ENCODE data around the gene ATP5PO. TPM values are rescaled to one million over a fixed set of nuclear protein-coding genes. Genes with fewer than 3 reads are reported as not detected.
A peak's percentile ranks its signal among the peaks of the same experiment; 100 is the strongest.

The ATP5PO gene
- total RNA-seq, 2 donors from 2014 or later: 123 to 142 TPM

DNA sequence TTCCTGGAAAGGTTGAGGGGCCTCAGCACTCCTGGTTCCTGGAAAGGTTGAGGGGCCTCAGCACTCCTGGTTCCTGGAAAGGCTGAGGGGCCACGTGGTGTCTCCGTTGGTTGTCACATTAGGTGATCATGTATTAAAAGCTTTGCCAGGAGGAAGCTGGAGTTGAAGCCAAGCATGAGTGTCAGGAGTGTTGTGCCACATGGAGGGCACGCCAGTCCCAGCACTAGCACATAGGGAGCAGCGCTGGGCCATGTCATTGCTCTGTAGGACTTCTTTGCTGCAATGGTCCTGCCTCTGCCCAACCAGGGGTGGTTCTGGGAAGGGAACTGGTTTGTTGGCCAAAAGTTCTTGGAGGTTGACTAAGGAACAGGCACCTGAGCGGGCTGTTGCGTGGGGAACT lies 13.3 kb downstream of the ATP5PO start:
- no peaks in the 10 kb centered on the region for H3K4me1 Mint-ChIP-seq (ENCODE audit: low read depth in 2 of 2)
- no peak overlapping the region for H3K4me3 Mint-ChIP-seq
- H3K27ac Mint-ChIP-seq: no peak overlapping the region
- no peak for DNase-seq (ENCODE audit: low spot score)
- no peaks in the 10 kb centered on the region for H3K9me3 Mint-ChIP-seq
- H3K36me3 Mint-ChIP-seq: peaks cover 21% of the 10 kb centered on the region
- no peak for ATAC-seq
- no peaks in the 10 kb centered on the region for H3K27me3 Mint-ChIP-seq

- Mint-ChIP-seq H3K36me3 (peaks cover 14% of the 10 kb centered on the region), H3K9me3 (no peaks in the 10 kb centered on the region), H3K27me3 (no peaks in the 10 kb centered on the region), H3K4me3 (no peak overlapping the region), H3K4me1 (ENCODE audit: low read depth in 2 of 2) (no peaks in the 10 kb centered on the region), H3K27ac (no peak overlapping the region)
- no peak for DNase-seq (ENCODE audit: low spot score)
- ATAC-seq: no peak
Measured at GRCh38 chr21:33901412-33902288, 14.0 kb downstream of the ATP5PO start.

DNA sequence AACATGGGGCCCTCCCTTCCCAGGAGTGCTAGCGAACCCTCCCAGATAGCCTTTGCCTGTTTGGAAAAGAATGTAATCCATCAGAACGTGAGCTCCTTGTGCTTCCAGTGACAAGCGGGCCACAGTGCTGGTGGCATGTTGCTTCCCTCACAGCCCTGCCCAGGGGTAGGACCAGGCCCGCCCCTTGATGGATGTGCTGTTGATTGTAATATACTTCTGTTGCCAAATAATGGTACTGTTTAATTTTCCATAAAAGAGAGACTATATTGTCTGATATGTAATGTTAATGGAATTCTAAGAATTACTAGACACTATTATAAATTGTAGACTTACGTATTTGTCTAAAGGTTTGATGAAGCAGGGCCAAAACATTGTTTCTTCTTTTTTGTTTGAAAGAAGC lies 16.4 kb downstream of the ATP5PO start:
- H3K4me1 Mint-ChIP-seq (ENCODE audit: low read depth in 2 of 2): peaks cover 11 to 12% of the 10 kb centered on the region in 2 donors
- H3K27me3 Mint-ChIP-seq: peaks cover 9 to 13% of the 10 kb centered on the region in 2 donors
- H3K27ac Mint-ChIP-seq: no peak overlapping the region
- H3K4me3 Mint-ChIP-seq: no peak overlapping the region
- no peak for ATAC-seq
- no peaks in the 10 kb centered on the region for H3K9me3 Mint-ChIP-seq
- peaks cover 6% of the 10 kb centered on the region for H3K36me3 Mint-ChIP-seq
- no peak for DNase-seq (ENCODE audit: low spot score)

DNA sequence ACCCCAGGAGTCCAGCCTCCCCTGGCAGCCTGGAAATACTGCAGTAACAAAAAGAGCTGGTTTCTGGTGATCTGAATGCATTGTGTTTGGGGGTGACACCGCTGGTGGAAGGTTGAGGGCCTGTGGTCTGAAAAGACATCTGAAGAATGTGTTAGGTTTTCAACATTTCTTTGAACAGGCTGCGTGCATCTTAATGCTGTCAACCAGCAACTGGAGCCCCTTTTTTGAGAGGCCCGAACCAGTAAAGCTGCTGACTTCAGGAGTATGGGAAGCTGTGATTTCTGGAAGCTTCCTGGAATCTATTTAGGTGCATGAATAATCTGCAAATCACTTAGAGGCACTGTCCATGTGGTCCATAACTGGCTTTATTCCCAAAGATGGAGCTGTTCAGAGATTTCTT lies 17.0 kb downstream of the ATP5PO start:
- Mint-ChIP-seq H3K36me3 (peaks cover 4% of the 10 kb centered on the region), H3K9me3 (no peaks in the 10 kb centered on the region), H3K27ac (no peak overlapping the region), H3K27me3 (peaks cover 9 to 13% of the 10 kb centered on the region in 2 donors), H3K4me1 (ENCODE audit: low read depth in 2 of 2) (peaks cover 11 to 12% of the 10 kb centered on the region in 2 donors), H3K4me3 (no peak overlapping the region)
- DNase-seq (ENCODE audit: low spot score) (no peak), ATAC-seq (no peak)

- H3K36me3 Mint-ChIP-seq: no peaks in the 10 kb centered on the region
Measured at GRCh38 chr21:33897739-33898138, 17.9 kb downstream of the ATP5PO start.

GRCh38 chr21:33897098-33897497 lies 18.5 kb downstream of the ATP5PO start:
- Mint-ChIP-seq H3K36me3 (no peaks in the 10 kb centered on the region), H3K4me1 (ENCODE audit: low read depth in 2 of 2) (peaks cover 11 to 12% of the 10 kb centered on the region in 2 donors), H3K4me3 (no peak overlapping the region), H3K9me3 (no peaks in the 10 kb centered on the region), H3K27ac (no peak overlapping the region), H3K27me3 (peaks cover 9 to 13% of the 10 kb centered on the region in 2 donors)
- no peak for DNase-seq (ENCODE audit: low spot score)
- no peak for ATAC-seq

More at GRCh38 chr21:33897739-33898138, 17.9 kb downstream of the ATP5PO start:
- no peak for ATAC-seq
- Mint-ChIP-seq H3K9me3 (no peaks in the 10 kb centered on the region), H3K27ac (no peak overlapping the region), H3K4me3 (no peak overlapping the region), H3K27me3 (peaks cover 9 to 13% of the 10 kb centered on the region in 2 donors), H3K4me1 (ENCODE audit: low read depth in 2 of 2) (peaks cover 11 to 12% of the 10 kb centered on the region in 2 donors)
- no peak for DNase-seq (ENCODE audit: low spot score)

GRCh38 chr21:33896691-33897090 lies 18.9 kb downstream of the ATP5PO start:
- H3K4me3 Mint-ChIP-seq: no peak overlapping the region
- ATAC-seq: no peak

GRCh38 chr21:33895356-33895755 lies 20.2 kb downstream of the ATP5PO start:
- Mint-ChIP-seq H3K36me3 (no peaks in the 10 kb centered on the region), H3K9me3 (no peaks in the 10 kb centered on the region), H3K4me3 (peak overlapping the region; percentile 55), H3K4me1 (ENCODE audit: low read depth in 2 of 2) (peaks cover 11 to 12% of the 10 kb centered on the region in 2 donors), H3K27ac (no peak overlapping the region), H3K27me3 (peaks cover 9 to 13% of the 10 kb centered on the region in 2 donors)
- no peak for ATAC-seq
- no peak for DNase-seq (ENCODE audit: low spot score)

More at GRCh38 chr21:33896691-33897090, 18.9 kb downstream of the ATP5PO start:
- no peaks in the 10 kb centered on the region for H3K9me3 Mint-ChIP-seq
- no peaks in the 10 kb centered on the region for H3K36me3 Mint-ChIP-seq
- no peak overlapping the region for H3K27ac Mint-ChIP-seq
- DNase-seq (ENCODE audit: low spot score): no peak
- peaks cover 11 to 12% of the 10 kb centered on the region in 2 donors for H3K4me1 Mint-ChIP-seq (ENCODE audit: low read depth in 2 of 2)
- H3K27me3 Mint-ChIP-seq: peaks cover 9 to 13% of the 10 kb centered on the region in 2 donors

DNA sequence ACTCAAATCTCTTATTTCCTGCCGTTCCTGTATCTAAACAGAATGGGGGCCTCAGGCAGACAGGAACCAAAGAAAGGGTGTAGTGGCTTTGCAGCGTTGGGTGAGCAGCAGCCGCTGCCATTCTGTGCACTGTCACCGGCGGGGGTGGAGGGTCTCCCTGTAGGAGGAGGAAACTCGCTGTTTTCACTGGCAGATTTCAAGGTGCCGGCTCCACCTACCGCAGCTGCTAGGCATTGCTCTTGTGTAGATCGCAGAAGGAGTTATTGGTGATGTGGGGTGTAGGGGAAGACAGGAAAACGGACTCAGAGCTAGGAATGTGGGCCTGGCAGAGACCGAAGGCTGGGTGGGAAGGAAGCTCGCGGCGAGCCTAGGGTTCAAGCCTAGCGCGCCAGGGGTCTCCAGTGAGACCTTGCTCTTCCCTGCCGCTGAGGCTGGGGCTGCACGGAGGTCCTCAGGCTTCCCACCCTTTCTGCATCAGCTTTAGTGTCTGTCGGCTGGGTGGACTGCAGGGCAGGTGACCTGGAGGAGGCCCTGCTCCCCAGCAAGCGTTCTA lies 20.8 kb downstream of the ATP5PO start:
- H3K4me1 Mint-ChIP-seq (ENCODE audit: low read depth in 2 of 2): peaks cover 11 to 12% of the 10 kb centered on the region in 2 donors
- no peak overlapping the region for H3K27ac Mint-ChIP-seq
- peaks cover 9 to 13% of the 10 kb centered on the region in 2 donors for H3K27me3 Mint-ChIP-seq
- ATAC-seq (peak; percentile 28 to 65), DNase-seq (ENCODE audit: low spot score) (no peak)
- no peaks in the 10 kb centered on the region for H3K9me3 Mint-ChIP-seq
- H3K4me3 Mint-ChIP-seq: peak overlapping the region; percentile 55
- no peaks in the 10 kb centered on the region for H3K36me3 Mint-ChIP-seq

DNA sequence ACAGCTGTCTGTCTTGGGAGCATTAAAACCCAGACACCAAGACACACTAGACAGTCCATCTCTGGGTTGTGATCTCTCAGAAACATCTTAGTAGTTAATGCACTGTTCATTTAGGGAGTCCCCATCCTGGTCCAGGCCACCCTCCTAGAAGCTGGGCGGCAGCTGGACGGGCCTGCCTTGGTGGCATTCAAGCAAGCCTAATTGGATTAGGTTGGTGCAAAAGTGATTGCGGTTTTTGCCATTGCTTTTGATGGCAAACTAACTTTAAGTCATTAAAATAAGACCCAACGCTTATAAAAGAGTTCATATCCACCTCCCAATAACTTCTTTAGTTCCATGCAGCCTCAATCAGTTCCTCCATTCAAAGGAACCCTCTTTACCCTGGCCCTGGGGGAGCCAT lies 21.7 kb downstream of the ATP5PO start:
- Mint-ChIP-seq H3K4me1 (ENCODE audit: low read depth in 2 of 2) (peaks cover 11 to 12% of the 10 kb centered on the region in 2 donors), H3K27ac (no peak overlapping the region), H3K36me3 (no peaks in the 10 kb centered on the region), H3K9me3 (no peaks in the 10 kb centered on the region), H3K4me3 (no peak overlapping the region), H3K27me3 (peaks cover 9 to 13% of the 10 kb centered on the region in 2 donors)
- DNase-seq (ENCODE audit: low spot score) (no peak), ATAC-seq (no peak)

DNA sequence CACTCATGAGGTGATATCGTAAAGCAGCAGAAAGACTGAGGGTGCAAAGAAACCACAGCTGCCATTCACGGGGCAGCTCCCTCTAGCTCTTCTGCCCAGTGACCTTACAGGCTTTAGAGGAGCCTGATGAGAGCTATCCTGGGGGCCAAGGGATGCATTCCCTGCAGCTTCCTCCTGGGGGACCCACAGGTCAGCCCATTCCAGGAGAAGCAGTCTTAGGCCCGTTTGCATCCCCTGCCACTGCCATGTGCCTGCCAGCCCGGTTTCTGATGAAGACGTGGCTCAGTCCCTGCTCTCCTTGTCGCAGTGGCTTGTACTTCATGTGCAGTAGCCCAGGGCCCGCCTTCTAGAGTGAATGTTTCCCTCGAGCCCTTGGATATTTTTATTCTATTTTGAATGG lies 22.8 kb downstream of the ATP5PO start:
- Mint-ChIP-seq H3K36me3 (no peaks in the 10 kb centered on the region), H3K27ac (no peak overlapping the region), H3K9me3 (no peaks in the 10 kb centered on the region), H3K4me1 (ENCODE audit: low read depth in 2 of 2) (peaks cover 11 to 12% of the 10 kb centered on the region in 2 donors), H3K27me3 (peaks cover 9 to 13% of the 10 kb centered on the region in 2 donors), H3K4me3 (no peak overlapping the region)
- no peak for DNase-seq (ENCODE audit: low spot score)
- ATAC-seq: no peak

DNA sequence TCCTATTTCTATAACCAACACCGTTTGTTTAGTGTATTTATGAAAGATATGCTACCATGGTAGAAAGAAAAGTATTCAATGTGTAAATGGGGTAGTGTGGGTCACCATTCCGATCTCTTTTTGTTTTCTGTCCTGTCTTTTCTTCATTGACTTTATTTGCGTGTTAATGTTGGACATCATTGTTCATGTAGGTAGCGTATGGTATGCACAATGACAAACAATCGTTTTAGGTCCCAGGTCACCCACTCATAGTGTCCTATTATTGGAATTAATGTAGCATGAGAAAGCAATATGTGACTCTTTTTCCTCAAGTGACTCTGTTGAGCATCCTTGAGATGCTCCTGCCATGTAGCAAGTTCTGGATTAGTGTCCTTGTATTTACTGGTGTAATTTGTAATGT lies 25.4 kb downstream of the ATP5PO start:
- H3K36me3 Mint-ChIP-seq: no peaks in the 10 kb centered on the region
- no peak overlapping the region for H3K27ac Mint-ChIP-seq
- no peaks in the 10 kb centered on the region for H3K9me3 Mint-ChIP-seq
- DNase-seq (ENCODE audit: low spot score) (no peak), ATAC-seq (no peak)
- peaks cover 9 to 10% of the 10 kb centered on the region in 2 donors for H3K27me3 Mint-ChIP-seq
- H3K4me1 Mint-ChIP-seq (ENCODE audit: low read depth in 2 of 2): peaks cover 7 to 8% of the 10 kb centered on the region in 2 donors
- H3K4me3 Mint-ChIP-seq: no peak overlapping the region

DNA sequence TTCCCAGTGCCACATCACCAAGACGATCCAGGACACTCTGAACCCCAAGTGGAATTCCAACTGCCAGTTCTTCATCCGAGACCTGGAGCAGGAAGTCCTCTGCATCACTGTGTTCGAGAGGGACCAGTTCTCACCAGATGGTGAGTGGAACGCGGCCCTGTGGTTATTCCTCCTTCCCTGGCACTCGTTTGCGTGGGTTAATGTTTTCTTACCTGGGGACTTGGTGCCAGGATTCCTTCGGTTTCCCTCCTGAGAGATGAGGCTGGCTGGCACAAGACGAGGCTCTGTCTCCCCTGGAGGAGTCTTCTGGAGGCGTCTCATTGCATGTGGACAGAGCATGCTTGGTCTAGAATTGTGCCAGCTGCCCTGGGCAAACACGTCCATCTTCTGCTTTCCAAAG lies 29.3 kb downstream of the ATP5PO start:
- Mint-ChIP-seq H3K4me3 (no peak overlapping the region), H3K4me1 (ENCODE audit: low read depth in 2 of 2) (no peaks in the 10 kb centered on the region), H3K27me3 (peaks cover 12 to 13% of the 10 kb centered on the region in 2 donors), H3K27ac (no peak overlapping the region), H3K36me3 (no peaks in the 10 kb centered on the region), H3K9me3 (no peaks in the 10 kb centered on the region)
- ATAC-seq (no peak), DNase-seq (ENCODE audit: low spot score) (no peak)

DNA sequence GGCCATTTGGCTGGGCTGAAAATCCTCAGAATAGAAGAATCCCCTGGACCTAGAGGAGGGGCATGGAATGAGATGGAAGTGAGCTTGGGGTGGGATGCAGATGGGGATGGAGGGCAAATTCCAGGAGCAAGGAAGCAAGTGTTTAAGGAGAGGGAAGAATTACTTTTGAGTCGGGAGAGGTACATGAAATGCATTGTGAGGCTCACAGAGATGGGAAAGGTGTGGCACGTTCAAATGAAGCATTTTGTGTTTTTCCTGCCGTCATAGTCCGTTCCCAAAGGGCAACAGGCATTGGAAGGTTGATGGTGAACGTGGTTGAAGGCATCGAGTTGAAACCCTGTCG lies 30.5 kb downstream of the ATP5PO start:
- Mint-ChIP-seq H3K9me3 (no peaks in the 10 kb centered on the region), H3K4me3 (no peak overlapping the region), H3K27ac (no peak overlapping the region), H3K36me3 (no peaks in the 10 kb centered on the region), H3K4me1 (ENCODE audit: low read depth in 2 of 2) (no peaks in the 10 kb centered on the region), H3K27me3 (peaks cover 12 to 13% of the 10 kb centered on the region in 2 donors)
- ATAC-seq (no peak), DNase-seq (ENCODE audit: low spot score) (no peak)

Measured in natural killer cell treated with Interleukin-12 subunit alpha and Interleukin-12 subunit beta and Interleukin-15 and Interleukin-18, amount 100 ng/mL, for 72 hours (primary cell).